ENCODE results near the gene KIRREL1.
"Not testable (repeated sequence)": the region's sequence is repeated elsewhere in the genome, so short reads cannot be mapped to it uniquely, and the experiment has no call there.

KIRREL1 gene

DNA sequence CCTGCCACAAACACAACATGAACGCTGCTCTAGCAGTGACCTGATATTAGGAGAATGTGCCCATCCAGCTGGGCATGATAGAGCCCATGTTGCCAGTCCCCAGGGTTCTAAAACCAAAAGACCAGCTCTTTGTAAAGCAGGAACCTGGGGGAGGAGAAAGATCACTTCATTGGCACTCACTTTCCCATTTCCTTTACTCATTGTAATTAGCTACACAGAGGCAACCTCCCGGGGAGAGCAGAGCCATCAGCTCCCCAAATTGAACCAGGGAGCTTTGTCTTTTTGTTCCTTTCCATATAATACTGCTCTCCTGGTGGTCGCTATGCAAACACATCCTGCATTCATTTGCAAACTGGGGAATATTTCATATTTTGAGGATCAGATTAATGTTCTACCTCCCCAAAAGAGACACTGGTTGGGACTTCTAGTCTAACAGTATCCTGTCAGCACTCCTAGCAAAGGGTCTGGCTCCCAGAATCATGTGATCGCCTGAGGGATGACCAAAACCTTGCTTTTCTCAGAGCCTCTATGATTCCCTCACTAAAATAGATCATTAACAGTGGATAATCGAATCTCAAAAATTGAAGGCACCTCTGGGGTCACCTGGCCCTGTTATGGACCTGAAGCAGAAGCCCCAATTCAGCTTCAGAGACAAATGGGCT is 110.5 kb downstream of the KIRREL1 start:
- no peak for DNase-seq (ENCODE audit: low read depth in 1 of 2, low spot score in 1 of 2)

DNA sequence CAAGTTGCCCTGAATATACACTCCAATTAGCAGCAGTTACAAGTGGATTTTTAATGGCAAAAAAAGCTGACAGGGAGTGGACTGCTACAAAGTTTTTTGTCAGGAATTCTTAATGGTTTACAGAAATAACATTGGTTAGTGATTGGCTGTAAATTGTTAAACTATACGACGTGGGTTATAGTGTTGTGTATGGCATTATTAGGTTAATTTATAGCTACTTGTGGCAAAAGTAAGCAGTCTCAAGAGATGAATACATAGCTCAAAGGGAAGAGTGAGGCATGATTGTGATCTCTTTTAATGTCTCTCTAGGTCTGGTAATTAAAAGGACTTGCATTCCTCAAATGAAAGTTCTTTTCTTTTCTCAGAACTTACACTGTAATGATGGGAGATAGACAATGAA is 111.4 kb downstream of the KIRREL1 start:
- DNase-seq (ENCODE audit: low read depth in 1 of 2, low spot score in 1 of 2), result no peak

DNA sequence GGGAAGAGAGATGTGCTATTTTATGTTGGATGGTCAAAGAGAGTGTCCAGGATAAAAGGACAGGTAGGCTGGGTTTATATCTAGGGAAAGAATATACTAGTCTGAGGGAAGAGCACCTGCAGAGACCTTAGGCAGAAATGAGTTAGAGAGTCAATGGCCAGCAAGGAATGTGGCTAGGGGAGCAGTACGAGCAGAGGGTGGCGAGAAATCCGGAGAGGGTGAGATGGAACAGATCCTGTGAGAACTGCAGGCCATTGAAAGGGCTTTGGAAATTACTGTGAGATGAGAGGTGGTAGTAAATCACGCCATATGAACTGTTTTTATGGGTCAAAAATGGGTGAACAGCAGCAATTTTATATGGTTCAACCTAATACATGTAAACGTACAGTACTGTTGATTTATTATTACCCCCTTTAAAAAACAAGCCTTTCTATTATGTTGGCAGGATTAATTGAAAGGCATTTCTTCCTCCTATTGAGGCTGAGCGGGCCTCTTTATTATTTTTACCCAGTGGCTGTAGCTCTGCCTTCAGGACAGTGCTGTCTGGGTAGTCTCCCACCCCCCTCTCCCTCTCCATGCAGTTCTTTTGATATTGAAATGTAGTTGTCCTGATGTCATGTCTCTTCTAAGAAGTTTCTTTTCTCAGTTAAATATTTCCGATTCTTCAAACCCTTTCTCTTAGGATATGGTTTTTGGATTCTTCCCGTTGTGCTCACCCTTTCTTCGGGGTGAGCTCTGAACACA is 112.1 kb downstream of the KIRREL1 start:
- DNase-seq (ENCODE audit: low read depth in 1 of 2, low spot score in 1 of 2), result no peak

DNA sequence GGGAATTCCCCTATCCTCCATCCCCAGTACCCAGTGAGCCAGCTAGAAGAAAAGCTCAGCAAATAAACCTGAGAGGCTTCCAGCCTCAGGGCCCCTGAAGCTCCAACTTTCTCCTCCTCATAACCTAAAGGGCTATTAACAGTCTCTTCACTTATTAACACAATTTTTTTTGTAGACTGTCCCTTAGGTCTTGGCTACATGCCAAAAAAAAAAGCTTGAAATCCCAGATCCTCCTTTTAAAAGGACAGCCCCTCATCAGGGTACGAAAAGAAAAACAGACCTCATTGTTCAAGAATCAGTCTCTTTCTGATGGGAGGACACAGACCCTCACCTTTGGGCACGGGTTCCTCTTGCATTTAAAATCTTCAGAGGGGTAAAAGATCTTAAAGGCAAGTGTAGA is 114.5 kb downstream of the KIRREL1 start:
- no peak for DNase-seq (ENCODE audit: low read depth in 1 of 2, low spot score in 1 of 2)

DNA sequence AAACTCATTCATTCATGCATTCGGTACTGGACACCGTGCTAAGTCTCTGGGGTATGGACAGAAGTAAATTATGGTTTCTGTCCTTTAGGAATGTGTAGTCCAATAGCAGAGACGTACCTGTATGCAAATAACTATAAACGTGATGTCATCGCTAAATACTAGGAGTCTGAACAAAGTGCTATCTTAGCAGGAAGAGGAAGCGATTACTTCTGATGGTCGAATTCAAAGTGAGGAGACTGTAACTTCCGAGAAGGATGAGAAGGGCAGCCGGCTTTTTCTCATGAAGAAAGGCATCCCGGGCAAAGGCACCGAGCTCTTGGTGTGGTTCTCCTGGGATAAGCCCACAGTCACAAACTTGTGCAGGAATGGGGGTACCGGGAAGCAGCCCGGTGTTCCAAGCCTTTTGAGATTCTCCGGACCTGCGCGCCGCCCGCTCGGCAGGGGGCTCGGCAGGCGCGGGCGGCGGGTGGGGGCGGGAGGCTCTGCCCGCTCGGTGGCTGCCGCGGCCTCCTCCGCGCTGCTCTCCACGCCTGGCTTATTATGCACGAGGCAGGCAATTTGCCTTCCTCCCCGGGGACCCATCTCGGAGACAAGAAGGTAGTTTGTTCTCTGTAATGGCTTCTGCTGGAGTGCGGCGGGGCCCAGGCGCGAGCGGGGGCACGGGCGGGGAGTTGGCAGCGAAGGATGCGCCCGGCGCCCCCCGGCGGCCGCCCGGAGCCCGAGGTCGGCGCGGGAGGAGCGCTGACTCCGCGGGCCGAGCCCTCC is 119.7 kb downstream of the KIRREL1 start:
- DNase-seq (ENCODE audit: low read depth in 1 of 2, low spot score in 1 of 2), result no peak

DNA sequence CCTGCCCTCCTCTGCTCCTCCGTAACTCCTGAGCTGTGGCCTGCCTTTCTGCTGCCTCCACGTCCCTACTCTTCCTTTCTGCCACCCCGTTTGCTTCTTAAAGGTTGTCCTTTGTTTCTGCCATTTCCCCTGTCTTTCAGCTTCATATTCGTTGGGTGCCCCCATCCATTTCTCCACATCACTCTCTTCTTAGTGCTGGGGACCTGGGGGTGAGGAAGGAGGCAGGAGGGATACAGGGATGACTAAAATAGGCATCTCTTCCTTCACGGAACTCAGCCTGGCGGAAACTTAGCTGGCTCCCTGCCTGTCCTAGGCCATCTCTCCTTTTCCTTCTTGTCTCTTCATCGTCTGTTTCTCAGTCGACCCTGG is 120.3 kb downstream of the KIRREL1 start:
- DNase-seq (ENCODE audit: low read depth in 1 of 2, low spot score in 1 of 2), result no peak

DNA sequence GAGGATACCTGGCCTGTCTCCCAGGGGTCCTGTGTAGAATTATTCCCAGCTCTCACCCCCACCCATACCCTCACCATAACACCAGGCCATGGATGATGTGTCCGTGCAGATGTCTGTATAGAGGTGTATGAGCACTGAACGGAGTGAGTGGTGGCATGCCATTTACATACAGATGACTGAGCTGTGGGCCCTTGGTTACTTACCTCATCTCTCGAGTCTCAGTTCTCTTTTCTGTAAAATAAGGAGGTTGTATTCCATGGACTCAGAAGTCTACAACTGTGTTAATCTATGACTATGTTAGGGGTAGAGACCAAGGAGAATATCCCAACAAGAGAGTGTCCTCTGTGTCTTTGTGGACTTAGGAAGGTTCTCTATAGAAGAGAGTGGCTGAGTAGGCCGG is 121.7 kb downstream of the KIRREL1 start:
- DNase-seq (ENCODE audit: low read depth in 1 of 2, low spot score in 1 of 2), result no peak

DNA sequence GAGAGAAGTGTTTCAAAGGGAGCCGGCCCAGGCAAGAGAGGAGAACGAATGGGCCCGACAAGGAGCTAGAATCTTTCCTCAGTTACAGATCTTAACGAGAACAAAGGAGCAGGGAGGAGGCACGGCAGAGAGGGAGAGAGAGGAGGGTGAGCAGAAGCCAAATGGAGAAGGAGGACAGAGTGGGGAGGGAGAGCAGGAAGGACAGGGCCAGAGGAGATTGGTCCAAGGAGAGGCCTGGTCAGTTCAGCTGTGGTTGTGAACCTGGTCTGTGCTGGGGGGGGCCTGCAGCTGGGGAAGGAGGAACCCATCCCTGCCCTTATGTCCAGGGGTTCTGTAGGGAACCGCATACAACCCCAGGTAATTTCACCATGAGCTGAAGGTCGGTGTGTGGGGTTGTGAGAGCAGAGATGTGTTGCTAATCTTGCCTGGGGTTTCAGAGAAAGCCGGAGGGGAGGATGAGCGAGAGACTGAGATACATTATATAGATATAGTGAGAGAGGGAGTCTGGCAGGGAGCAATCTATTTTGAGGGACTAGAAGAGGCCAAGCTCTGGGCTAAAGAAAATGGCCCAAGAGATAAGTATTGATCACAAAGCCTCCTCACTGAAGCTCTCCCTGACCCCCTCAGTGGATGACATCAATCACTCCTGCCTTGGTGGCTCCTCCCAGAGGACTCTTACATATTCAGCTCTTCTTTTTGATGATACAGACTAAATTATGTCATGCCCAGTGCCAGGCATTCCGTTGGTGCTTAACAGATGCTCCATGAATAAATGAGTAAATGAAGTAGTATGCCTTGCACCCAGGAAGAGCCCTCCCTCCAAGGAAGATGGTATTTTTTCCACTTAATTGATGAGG is 123.1 kb downstream of the KIRREL1 start:
- no peak for DNase-seq (ENCODE audit: low read depth in 1 of 2, low spot score in 1 of 2)

DNA sequence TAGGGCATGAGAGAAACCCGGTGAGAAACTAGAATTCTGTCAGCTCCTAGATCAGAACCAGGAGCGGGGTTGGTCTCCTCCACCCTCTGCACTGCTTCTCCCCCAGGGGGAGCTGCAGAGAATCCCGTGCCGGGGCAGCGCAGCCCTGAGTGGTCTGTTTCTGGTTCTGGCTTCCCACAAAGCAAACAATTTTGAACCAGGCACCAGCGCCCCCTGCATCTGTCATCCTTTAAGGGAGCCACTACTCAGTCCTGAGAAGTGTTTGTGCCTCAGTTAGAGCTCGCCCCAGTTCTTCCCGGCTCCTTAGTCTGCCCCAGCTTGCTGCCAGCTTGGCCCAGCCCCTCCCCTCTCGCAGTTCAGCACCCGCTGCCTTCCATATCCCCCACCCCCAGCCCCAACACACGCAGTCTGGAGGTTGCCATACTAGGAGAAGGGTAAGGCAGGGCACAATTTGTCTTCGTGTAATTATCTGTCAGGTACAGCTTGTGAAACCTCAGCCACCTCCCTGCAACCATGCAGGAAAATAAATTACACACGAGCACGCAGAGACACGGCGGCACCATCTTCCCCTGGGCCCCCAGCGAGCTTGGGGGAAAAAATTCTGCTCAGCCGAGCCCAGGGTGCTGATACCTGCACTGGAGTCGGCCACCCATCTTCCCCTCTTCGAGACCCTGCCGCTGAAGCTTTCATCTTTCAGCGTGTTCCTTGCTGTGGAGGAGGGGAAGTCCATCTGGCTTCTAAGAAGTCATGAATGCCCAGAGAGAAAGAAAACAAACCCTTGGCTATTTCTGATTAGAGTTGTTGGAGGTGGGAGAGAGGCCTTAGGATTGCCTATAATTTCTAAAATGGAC is 124.6 kb downstream of the KIRREL1 start:
- peak in 1 of 2 donors; percentile 21 for DNase-seq (ENCODE audit: low read depth in 1 of 2, low spot score in 1 of 2)

DNA sequence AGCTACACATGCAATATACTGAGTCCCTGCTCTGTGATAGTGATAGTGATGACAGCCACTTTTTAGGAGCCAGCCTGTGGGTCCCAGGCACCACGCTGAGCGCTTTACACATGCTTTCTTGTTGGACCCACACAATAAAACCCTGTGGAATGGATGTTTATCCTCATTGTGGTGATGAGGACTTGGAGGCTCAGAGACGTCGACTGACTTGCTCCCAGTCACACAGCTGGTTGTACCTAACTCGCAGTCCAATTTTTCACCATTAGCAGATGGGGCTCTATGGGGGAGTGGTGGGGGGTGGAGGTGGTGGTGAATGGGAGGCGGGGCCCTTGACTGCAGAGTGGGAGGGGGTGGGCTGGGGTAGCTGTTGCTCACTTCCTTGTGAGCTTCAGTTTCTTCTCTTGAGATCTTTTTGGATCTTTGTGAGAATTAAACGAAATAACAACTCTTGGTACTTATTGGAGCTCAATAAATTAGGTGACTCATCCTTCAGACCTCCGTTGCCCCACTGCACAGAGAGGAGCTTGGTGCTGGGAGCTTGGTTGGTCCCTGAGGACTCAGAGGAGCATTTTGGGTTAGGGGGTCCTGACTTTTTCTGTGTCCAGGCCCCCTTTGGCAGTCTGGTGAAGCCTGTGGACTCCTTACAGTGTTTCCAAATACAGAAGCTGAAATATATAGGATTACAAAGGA is 125.4 kb downstream of the KIRREL1 start:
- no peak for DNase-seq (ENCODE audit: low read depth in 1 of 2, low spot score in 1 of 2)

DNA sequence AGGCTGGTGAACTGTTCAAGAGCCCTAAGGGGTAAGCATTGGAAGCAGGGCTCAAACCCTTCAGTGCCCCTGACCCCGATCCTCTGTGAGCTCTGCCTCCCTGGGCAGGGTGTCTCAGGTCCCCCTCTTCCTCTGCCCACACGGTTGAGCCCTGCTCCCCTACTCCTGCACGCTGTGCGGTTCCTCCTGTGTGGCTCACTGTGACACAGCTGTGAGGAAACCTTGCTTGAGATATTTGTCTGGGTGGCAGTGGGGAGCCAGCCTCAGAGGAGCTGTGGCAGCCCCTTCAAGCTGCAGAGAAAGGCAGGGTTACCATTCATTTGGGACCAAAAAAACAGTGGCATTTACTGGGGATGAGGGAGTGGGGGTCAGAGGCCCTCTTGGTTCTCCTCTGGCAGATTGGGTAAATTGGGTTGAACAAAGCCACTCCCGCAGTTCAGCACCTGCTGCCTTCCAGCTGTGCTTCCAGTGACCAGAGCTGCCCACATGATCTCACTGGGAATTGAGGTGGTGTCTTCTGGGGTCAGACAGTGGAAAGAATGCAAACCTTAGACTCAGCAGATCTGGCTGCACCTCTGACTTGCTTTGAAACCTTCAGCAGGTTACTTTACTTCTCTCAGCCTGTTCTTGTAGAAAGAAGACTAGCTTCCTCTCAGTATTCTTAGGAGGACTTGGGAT is 126.7 kb downstream of the KIRREL1 start:
- DNase-seq (ENCODE audit: low read depth in 1 of 2, low spot score in 1 of 2), result no peak

DNA sequence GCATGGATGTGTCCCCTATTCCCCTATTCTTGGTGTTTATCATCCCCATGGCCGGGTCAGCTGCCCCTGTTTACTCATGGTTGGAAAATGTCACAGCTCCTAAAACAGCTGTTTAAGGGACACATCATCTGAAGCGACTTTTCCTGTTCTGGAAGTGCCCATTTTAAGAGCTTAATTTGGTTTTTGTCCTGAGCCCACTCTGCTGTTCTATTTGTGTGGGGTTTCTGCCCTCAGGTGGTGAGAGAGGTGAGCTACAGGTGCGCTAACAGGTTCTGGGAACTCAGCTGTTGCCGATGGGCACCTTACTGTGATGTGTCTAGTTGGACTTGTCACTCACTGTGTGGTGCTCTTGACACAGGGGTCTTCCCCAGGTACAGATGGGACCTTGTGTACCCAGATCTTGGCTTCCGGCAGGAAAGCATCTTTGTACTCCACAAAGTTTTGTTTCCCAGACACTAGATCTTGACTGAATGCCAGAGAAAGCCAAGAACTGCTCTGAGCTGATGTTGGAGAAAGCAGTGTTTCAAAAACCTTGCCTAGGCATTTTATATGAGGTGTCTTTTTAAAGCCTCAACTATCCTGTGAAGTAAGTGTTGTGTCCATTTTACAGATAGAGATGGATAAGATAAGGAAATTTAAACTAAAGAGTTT is 128.3 kb downstream of the KIRREL1 start:
- DNase-seq (ENCODE audit: low read depth in 1 of 2, low spot score in 1 of 2), result no peak

DNA sequence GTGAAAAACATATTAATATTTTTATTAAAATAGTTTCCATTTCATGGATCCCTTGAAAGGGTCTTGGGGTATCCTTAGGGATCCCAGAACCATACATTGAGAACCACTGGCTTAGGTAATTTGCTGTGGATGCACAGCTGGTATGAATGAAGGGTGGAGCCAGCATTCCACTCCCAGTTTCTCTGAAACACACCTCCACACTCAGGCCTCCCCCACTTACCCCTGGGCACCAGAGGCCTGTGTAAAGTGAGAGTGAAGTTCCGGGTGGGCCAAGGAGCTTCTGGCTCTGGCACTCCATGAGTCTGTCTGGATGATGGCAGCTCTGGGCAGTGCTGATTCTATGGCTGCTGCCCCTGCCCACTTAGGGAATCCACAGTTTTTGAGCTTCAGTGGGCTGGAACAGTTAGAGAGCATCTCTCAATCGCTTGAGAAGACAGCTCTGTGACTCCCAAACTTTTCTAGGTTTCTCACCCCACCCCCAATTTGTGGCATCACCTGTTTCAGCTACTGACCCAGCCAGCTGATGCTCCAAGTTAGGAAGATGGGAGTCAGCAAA is 129.5 kb downstream of the KIRREL1 start:
- no peak for DNase-seq (ENCODE audit: low read depth in 1 of 2, low spot score in 1 of 2)

DNA sequence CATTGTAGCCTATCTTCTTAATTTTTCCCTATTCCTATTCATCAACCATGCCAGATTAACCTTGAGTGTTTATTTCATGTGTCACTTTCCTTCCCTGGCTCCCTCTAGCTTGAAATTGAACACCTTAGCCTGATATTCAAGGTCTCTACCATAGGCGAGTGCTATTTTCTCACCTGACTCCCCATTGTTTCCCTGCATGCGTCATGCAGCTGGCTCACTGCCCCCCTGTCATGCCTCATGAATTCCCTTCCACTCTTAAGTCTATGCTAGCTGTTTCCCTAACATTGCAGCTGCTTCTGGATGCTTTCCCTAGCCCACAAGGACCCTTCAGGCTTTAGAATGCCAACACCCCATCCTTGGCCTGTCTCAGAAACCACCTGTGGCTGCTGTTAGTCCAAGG is 130.6 kb downstream of the KIRREL1 start:
- DNase-seq (ENCODE audit: low read depth in 1 of 2, low spot score in 1 of 2), result no peak

DNA sequence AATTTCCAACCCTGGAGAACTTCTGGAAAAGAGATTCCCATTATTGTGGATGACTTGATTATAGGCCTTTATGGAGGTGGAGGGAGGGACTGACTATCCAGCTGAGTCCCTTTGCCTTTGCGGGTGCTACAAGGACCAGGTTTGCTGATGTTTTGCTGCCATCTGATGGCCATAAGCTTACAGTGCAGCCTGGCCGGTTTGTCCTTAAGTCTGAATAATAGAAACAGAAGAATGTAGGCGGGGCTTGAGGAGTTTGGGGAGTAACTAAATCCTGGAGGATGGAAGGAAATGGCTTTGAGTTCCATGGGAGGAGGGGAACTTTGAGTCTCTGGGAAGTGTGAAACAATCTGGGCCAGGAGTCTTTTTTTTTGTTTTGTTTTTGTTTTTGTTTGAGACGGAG is 131.6 kb downstream of the KIRREL1 start:
- peak; percentile 30 to 69 for DNase-seq (ENCODE audit: low read depth in 1 of 2, low spot score in 1 of 2)

DNA sequence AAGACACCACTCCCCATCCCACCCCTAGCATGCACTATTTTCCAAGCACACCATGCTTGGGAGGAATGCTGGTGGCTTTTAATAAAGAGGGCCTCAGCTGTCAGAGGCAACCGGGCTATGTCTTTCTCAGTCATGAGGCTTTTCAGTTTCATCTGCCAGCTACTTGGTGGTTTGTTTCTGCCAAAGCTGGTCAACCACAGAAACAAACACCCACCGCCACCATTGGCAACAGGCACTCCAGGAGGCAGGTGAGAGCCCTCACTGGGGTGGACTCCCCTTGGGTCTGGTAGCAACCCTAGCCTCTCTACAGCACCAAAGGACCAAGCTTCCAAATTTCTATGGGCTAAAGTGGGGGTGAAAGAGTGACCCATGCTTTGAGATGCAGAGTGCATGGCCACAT is 133.0 kb downstream of the KIRREL1 start:
- DNase-seq (ENCODE audit: low read depth in 1 of 2, low spot score in 1 of 2), result no peak

DNA sequence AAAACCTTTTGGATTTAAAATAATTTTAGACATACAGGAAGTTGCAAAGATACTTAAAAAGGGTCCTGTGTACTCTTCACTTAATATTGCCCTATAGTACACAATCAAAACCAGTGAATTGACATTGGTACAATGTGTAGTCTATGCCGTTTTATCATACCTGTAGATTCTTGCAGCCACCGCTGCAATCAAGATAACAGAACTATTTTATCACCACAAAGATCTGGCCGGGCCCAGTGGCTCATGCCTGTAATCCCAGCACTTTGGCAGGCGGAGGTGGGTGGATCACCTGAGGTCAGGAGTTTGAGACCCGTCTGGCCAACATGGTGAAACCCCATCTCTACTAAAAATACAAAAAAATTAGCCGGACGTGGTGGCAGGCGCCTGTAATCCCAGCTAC is 135.1 kb downstream of the KIRREL1 start:
- DNase-seq (ENCODE audit: low read depth in 1 of 2, low spot score in 1 of 2), result not testable (repeated sequence)

DNA sequence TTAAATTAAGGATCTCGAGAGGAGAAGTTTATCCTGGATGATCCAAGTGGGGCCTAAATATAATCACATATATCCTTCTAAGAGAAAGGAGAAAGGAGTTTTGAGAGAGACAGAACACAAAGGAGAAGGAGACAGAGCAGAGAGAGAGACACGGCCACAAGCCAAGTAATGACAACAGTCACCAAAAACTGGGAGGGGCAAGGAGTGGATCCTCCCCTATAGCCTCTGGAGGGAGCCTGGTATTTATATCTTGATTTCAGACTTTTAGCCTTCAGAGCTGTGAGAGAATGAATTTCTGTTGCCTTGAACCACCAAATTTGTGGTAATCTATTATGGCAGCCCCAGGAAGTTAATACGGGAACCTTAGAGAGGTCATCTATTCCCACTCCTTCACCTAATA is 137.8 kb downstream of the KIRREL1 start:
- DNase-seq (ENCODE audit: low read depth in 1 of 2, low spot score in 1 of 2), result no peak
